H1 (cell line): ENCODE results near the gene CP. TPM values are rescaled to one million over a fixed set of nuclear protein-coding genes. Genes with fewer than 3 reads are reported as not detected.

Experiments used
- CHD7 ChIP-seq: fragments of 300-600 bp; sonication (generic); IDR thresholded peaks from 2 replicates; pipeline ENCODE4 v1.7.1; 2012; ENCODE audit warnings: low read length, moderate library complexity, mild to moderate bottlenecking, inconsistent platforms; ENCODE audit not compliant: insufficient replicate concordance
- EZH2 ChIP-seq: fragments of 200-600 bp; sonication (generic); IDR thresholded peaks from 2 replicates; pipeline ENCODE4 v1.7.1; 2012; ENCODE audit warnings: low read depth, mild to moderate bottlenecking, moderate library complexity, low read length, inconsistent platforms; ENCODE audit not compliant: severe bottlenecking
- polyA plus RNA-seq, 7 experiments: library from polyadenylated mRNA; depleted of rRNA in 3 of 7; stranded (reverse) in 5 of 7; unstranded in 2 of 7; fragments of >200 nt in 5 of 7; fragments of 200-250 nt in 2 of 7; gene quantifications; 1 replicate in 5 of 7; 2 replicates in 1 of 7; 4 replicates in 1 of 7; pipeline versions ENCODE4 v1.2.1 to v1.2.3, GENCODE V29; 2011 to 2013; ENCODE audit warnings: missing spikeins in 2 of 7, mixed read lengths in 2 of 7
- total RNA-seq: library from RNA; stranded (reverse); fragmentation: NEBNext Ultra II Directional; extraction: Animal tissue kit (Norgen Biotek cat#: 25700); gene quantifications from 2 replicates; pipeline ENCODE4 v1.2.1, GENCODE V29; 2021

Gene CP
- total and polyA plus RNA-seq, 2 of the 8 experiments (the other 6 are each of a cell fraction or from before 2014, with no cell fraction given), result 0.32 to 2.6 TPM

- TF ChIP-seq CHD7 (no peak), EZH2 (no peak)
Observed at GRCh38 chr3:149195221-149195620, 26.4 kb downstream of the CP start (continued).
